ENCODE data around the gene PLCE1. TPM values are rescaled to one million over a fixed set of nuclear protein-coding genes. Genes with fewer than 3 reads are reported as not detected.

The PLCE1 gene
- total RNA-seq, 2 donors from 2014 or later: 13.5 to 28.3 TPM

GRCh38 chr10:94016727-94017714 is 23.3 kb downstream of the PLCE1 start:
- Histone ChIP-seq H3K36me3 (no peaks in the 10 kb centered on the region), H3K4me3 (no peak overlapping the region), H3K9me3 (no peaks in the 10 kb centered on the region), H3K4me1 (ENCODE audit: control insufficient read depth in 1 of 2, low read depth in 2 of 2) (peaks cover 0 to 4% of the 10 kb centered on the region in 2 donors), H3K27me3 (replicated peaks; ENCODE audit: insufficient read depth) (no peaks in the 10 kb centered on the region), H3K27ac (no peak overlapping the region)
- TF ChIP-seq CTCF (IDR thresholded peaks at IDR 0.05): no peak
- no peak for ATAC-seq (ENCODE audit: insufficient number of reproducible peaks, low FRiP score, low read depth)
- DNase-seq (ENCODE audit: low spot score): no peak

- no peak for ATAC-seq (ENCODE audit: insufficient number of reproducible peaks, low FRiP score, low read depth)
- peaks cover 0 to 4% of the 10 kb centered on the region in 2 donors for H3K4me1 ChIP-seq (ENCODE audit: control insufficient read depth in 1 of 2, low read depth in 2 of 2)
- H3K27me3 ChIP-seq (replicated peaks; ENCODE audit: insufficient read depth): no peaks in the 10 kb centered on the region
- no peak for TF ChIP-seq CTCF (IDR thresholded peaks at IDR 0.05)
- DNase-seq (ENCODE audit: low spot score): no peak
- H3K36me3 ChIP-seq: no peaks in the 10 kb centered on the region
- H3K4me3 ChIP-seq: no peak overlapping the region
- H3K9me3 ChIP-seq: no peaks in the 10 kb centered on the region
- no peak overlapping the region for H3K27ac ChIP-seq
These were observed 24.4 kb downstream of the PLCE1 start for GRCh38 chr10:94018107-94018506.

- Histone ChIP-seq H3K27me3 (replicated peaks; ENCODE audit: insufficient read depth) (no peaks in the 10 kb centered on the region), H3K27ac (no peak overlapping the region), H3K36me3 (no peaks in the 10 kb centered on the region), H3K4me1 (ENCODE audit: control insufficient read depth in 1 of 2, low read depth in 2 of 2) (no peaks in the 10 kb centered on the region), H3K4me3 (no peak overlapping the region), H3K9me3 (peaks cover 1% of the 10 kb centered on the region)
- no peak for TF ChIP-seq CTCF (IDR thresholded peaks at IDR 0.05)
- DNase-seq (ENCODE audit: low spot score): no peak
- no peak for ATAC-seq (ENCODE audit: insufficient number of reproducible peaks, low FRiP score, low read depth)
These were observed 30.2 kb downstream of the PLCE1 start for GRCh38 chr10:94023906-94024305.

DNA sequence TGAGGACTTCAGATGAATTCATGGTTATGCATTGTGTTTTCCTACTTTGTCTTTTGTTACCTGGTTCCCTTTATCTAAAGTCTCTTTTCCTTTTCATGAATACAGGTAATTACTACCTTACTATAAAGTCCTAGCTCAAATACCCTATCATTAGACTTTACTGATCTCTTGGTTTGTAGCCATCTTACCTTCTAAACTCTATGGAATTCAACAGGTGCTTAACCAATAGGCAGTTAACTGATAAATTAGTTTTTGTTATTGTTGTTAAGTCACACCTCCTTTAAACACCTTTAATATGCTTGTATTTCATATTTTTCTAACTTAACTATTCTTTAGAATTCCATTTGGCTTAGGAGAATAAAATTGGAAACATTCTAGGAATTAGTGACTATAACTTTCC is 30.7 kb downstream of the PLCE1 start:
- Histone ChIP-seq H3K27ac (no peak overlapping the region), H3K4me3 (no peak overlapping the region), H3K27me3 (replicated peaks; ENCODE audit: insufficient read depth) (no peaks in the 10 kb centered on the region), H3K36me3 (no peaks in the 10 kb centered on the region), H3K9me3 (peaks cover 6% of the 10 kb centered on the region), H3K4me1 (ENCODE audit: control insufficient read depth in 1 of 2, low read depth in 2 of 2) (no peaks in the 10 kb centered on the region)
- DNase-seq (ENCODE audit: low spot score) (no peak), ATAC-seq (ENCODE audit: insufficient number of reproducible peaks, low FRiP score, low read depth) (no peak)
- no peak for TF ChIP-seq CTCF (IDR thresholded peaks at IDR 0.05)

DNA sequence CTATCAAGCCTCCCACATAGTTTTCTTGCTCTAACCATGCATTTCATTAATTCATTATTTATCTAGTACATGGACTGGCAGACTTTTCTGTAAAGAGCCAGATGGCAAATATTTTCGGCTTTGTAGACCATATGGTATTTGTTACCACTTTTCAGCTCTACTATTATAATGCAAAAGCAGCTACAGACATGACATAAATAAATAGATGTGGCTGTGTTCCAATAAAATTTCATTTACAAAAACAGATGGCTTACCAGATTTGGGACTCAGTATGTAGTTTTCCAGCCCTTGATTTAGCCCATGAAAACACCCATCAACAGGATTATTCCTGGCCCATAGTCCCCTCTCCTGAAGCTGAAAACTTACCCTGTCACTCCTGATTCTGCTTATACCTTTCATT is 32.1 kb downstream of the PLCE1 start:
- Histone ChIP-seq H3K4me1 (ENCODE audit: control insufficient read depth in 1 of 2, low read depth in 2 of 2) (no peaks in the 10 kb centered on the region), H3K27me3 (replicated peaks; ENCODE audit: insufficient read depth) (no peaks in the 10 kb centered on the region), H3K9me3 (peaks cover 17% of the 10 kb centered on the region), H3K36me3 (no peaks in the 10 kb centered on the region), H3K4me3 (no peak overlapping the region), H3K27ac (no peak overlapping the region)
- DNase-seq (ENCODE audit: low spot score): no peak
- TF ChIP-seq CTCF (IDR thresholded peaks at IDR 0.05): no peak
- no peak for ATAC-seq (ENCODE audit: insufficient number of reproducible peaks, low FRiP score, low read depth)
